Measurements from ENCODE around the gene IL4. TPM values are rescaled to one million over a fixed set of nuclear protein-coding genes. Genes with fewer than 3 reads are reported as not detected.

The IL4 gene
- total and polyA plus RNA-seq, 2 of the 13 experiments (the other 11 are each of a cell fraction or from before 2014, with no cell fraction given), result not detected

GRCh38 chr5:132658381-132659302 lies 15.1 kb upstream of the IL4 start (continued):
- TF ChIP-seq ZNF687 (CRISPR knock-in tag; IDR thresholded peaks at IDR 0.05), result peak; percentile 54
- TF ChIP-seq ZNF784 (CRISPR knock-in tag; IDR thresholded peaks at IDR 0.05; ENCODE audit: borderline replicate concordance), result no peak
- TF ChIP-seq MLX (CRISPR knock-in tag; IDR thresholded peaks at IDR 0.05), result peak; percentile 51; the same call in 1 of the 2 replicates
- no peak for TF ChIP-seq MATR3 (CRISPR knock-in tag; IDR thresholded peaks at IDR 0.05)
- TF ChIP-seq DR1 (CRISPR knock-in tag; IDR thresholded peaks at IDR 0.05), result no peak
- peak; percentile 22; the same call in 1 of the 2 replicates for TF ChIP-seq RXRA (CRISPR knock-in tag; IDR thresholded peaks at IDR 0.05)
- TF ChIP-seq SOX6 (IDR thresholded peaks at IDR 0.05), result no peak
- peak; percentile 44; the same call in 1 of the 2 replicates for TF ChIP-seq SOX6 (CRISPR knock-in tag; IDR thresholded peaks at IDR 0.05)
- peak; percentile 30; the same call in 1 of the 2 replicates for TF ChIP-seq CEBPB (IDR thresholded peaks at IDR 0.05; ENCODE audit: borderline replicate concordance, low read depth, low read length)
- TF ChIP-seq STAG1 (CRISPR knock-in tag; IDR thresholded peaks at IDR 0.05), result no peak
- no peak for TF ChIP-seq CTCF (CRISPR knock-in tag; IDR thresholded peaks at IDR 0.05)
- TF ChIP-seq NR1H2 (CRISPR knock-in tag; IDR thresholded peaks at IDR 0.05; ENCODE audit: borderline replicate concordance, low read depth), result no peak
- TF ChIP-seq ZNF629 (CRISPR knock-in tag; conservative IDR thresholded peaks at IDR 0.05), result peak; percentile 64; the same call in 1 of the 2 replicates
- no peak for TF ChIP-seq SPEN (CRISPR knock-in tag; IDR thresholded peaks at IDR 0.05; ENCODE audit: low read depth)
- no peak for TF ChIP-seq KLF16 (CRISPR knock-in tag; IDR thresholded peaks at IDR 0.05)
- TF ChIP-seq PAXIP1 (CRISPR knock-in tag; conservative IDR thresholded peaks at IDR 0.05), result no peak
- no peak for TF ChIP-seq ZSCAN25 (CRISPR knock-in tag; IDR thresholded peaks at IDR 0.05)
- no peak for TF ChIP-seq NR2F6 (IDR thresholded peaks at IDR 0.05)
- peak; percentile 28; the same call in 1 of the 2 replicates for TF ChIP-seq NR2F6 (CRISPR knock-in tag; IDR thresholded peaks at IDR 0.05)

Data from HepG2 (cell line).